IMR-90 (cell line): Measurements from ENCODE around the gene CCNA2. TPM values are rescaled to one million over a fixed set of nuclear protein-coding genes. Genes with fewer than 3 reads are reported as not detected.

Source experiments
- ATAC-seq: fragments of 200-7000 bp; cut with Tn5 transposase; 2 replicates; pipeline ENCODE4 v1.9.1; 2020; ENCODE audit warnings: low read depth, mild to moderate bottlenecking, moderate library complexity
- BruUV-seq: library from RNA; stranded (reverse); fragments of 400-500 nt; replicated peaks from 2 replicates; lab custom pipeline; 2021; lab: Mats Ljungman, UMichigan
- CTCF ChIA-PET: fragments of 300-600 bp; formaldehyde crosslinking; extraction: SDS; loops from one replicate; lab custom pipeline; 2021; ENCODE audit warnings: antibody characterized with exemption; lab: Yijun Ruan, JAX
- POLR2A ChIA-PET: fragments of 300-600 bp; sonication (Branson Sonifier 250); formaldehyde crosslinking; loops from one replicate; lab custom pipeline; 2022; ENCODE audit warnings: antibody characterized with exemption; ENCODE audit not compliant: unreplicated experiment; lab: Charles Lee
- DNase-seq: peaks from one replicate; pipeline ENCODE4 v3.0.0; 2013
- H2AFZ ChIP-seq: replicated peaks from 2 replicates; pipeline ENCODE3; 2013; ENCODE audit warnings: low read length, mild to moderate bottlenecking; ENCODE audit not compliant: poor library complexity
- H2AK5ac ChIP-seq: 2 replicates; pipeline ENCODE4 v1.6.1; 2013; ENCODE audit warnings: low read depth, low read length, inconsistent platforms
- H2AK9ac ChIP-seq: replicated peaks from 2 replicates; pipeline ENCODE3; 2013; ENCODE audit warnings: mild to moderate bottlenecking, low read depth, low read length, moderate library complexity; ENCODE audit not compliant: poor library complexity
- H2BK120ac ChIP-seq: 2 replicates; pipeline ENCODE4 v1.6.1; 2013; ENCODE audit warnings: low read depth, low read length, inconsistent platforms
- H2BK15ac ChIP-seq: 3 replicates; pipeline ENCODE4 v1.6.1; 2013; ENCODE audit warnings: low read depth, low read length, inconsistent platforms
- H2BK20ac ChIP-seq: 2 replicates; pipeline ENCODE4 v1.6.1; 2013; ENCODE audit warnings: low read depth, mild to moderate bottlenecking, inconsistent platforms, low read length, moderate library complexity
- H2BK5ac ChIP-seq: 2 replicates; pipeline ENCODE4 v1.6.1; 2013; ENCODE audit warnings: mild to moderate bottlenecking, low read depth, low read length, inconsistent platforms; ENCODE audit not compliant: poor library complexity, severe bottlenecking
- H3K14ac ChIP-seq: replicated peaks from 2 replicates; pipeline ENCODE4 v1.6.1; 2013; ENCODE audit warnings: low read depth, low read length, inconsistent platforms
- H3K18ac ChIP-seq: 2 replicates; pipeline ENCODE4 v1.6.1; 2013; ENCODE audit warnings: low read depth, low read length, control low read depth
- H3K23ac ChIP-seq: 2 replicates; pipeline ENCODE4 v1.6.1; 2013; ENCODE audit warnings: low read depth, low read length, inconsistent platforms
- H3K27ac ChIP-seq: 2 replicates; pipeline ENCODE4 v1.5.1; 2013; ENCODE audit warnings: mild to moderate bottlenecking, control low read depth, low read length; ENCODE audit not compliant: insufficient read depth
- H3K27me3 ChIP-seq: 2 replicates; pipeline ENCODE4 v1.6.1; 2013; ENCODE audit warnings: low read length; ENCODE audit not compliant: control insufficient read depth, insufficient read depth
- H3K36me3 ChIP-seq: 2 replicates; pipeline ENCODE4 v1.6.1; 2013; ENCODE audit warnings: low read length, mixed read lengths; ENCODE audit not compliant: control insufficient read depth, insufficient read depth
- H3K4ac ChIP-seq: 2 replicates; pipeline ENCODE4 v1.6.1; 2013; ENCODE audit warnings: low read depth, low read length, inconsistent platforms
- H3K4me1 ChIP-seq: 2 replicates; pipeline ENCODE4 v1.6.1; 2013; ENCODE audit warnings: low read length, mixed read lengths; ENCODE audit not compliant: control insufficient read depth, insufficient read depth
- H3K4me2 ChIP-seq: 2 replicates; pipeline ENCODE4 v1.6.1; 2013; ENCODE audit warnings: low read depth, mild to moderate bottlenecking, control low read depth, low read length, moderate library complexity
- H3K4me3 ChIP-seq: 2 replicates; pipeline ENCODE4 v1.5.1; 2013; ENCODE audit warnings: low read depth, mild to moderate bottlenecking, control low read depth, low read length, moderate library complexity; ENCODE audit not compliant: insufficient read depth
- H3K56ac ChIP-seq: 2 replicates; pipeline ENCODE4 v1.6.1; 2013; ENCODE audit warnings: low read length, inconsistent platforms; ENCODE audit not compliant: insufficient read depth; ENCODE audit errors: extremely low read depth
- H3K79me1 ChIP-seq, 2 experiments: 2 replicates each; pipeline ENCODE4 v1.6.1; 2013; ENCODE audit warnings: low read length in 2 of 2, inconsistent platforms in 1 of 2, low read depth in 1 of 2
- H3K9ac ChIP-seq: 2 replicates; pipeline ENCODE4 v1.6.1; 2013; ENCODE audit warnings: low read depth, low read length, control low read depth
- H3K9me1 ChIP-seq: 2 replicates; pipeline ENCODE4 v1.6.1; 2013; ENCODE audit warnings: low read length, inconsistent platforms; ENCODE audit not compliant: insufficient read depth
- H3K9me3 ChIP-seq: 2 replicates; pipeline ENCODE4 v1.6.1; 2013; ENCODE audit warnings: low read length; ENCODE audit not compliant: control insufficient read depth, insufficient read depth
- H4K20me1 ChIP-seq: 2 replicates; pipeline ENCODE4 v1.6.1; 2013; ENCODE audit warnings: low read length, inconsistent platforms; ENCODE audit not compliant: insufficient read depth
- H4K5ac ChIP-seq: 2 replicates; pipeline ENCODE4 v1.6.1; 2013; ENCODE audit warnings: mild to moderate bottlenecking, low read depth, low read length, control low read depth
- H4K8ac ChIP-seq, 2 experiments: 2 replicates each; pipeline ENCODE4 v1.6.1; 2013; ENCODE audit warnings: low read depth in 2 of 2, low read length in 2 of 2, control low read depth in 1 of 2, inconsistent platforms in 1 of 2
- H4K91ac ChIP-seq: 2 replicates; pipeline ENCODE4 v1.6.1; 2013; ENCODE audit warnings: low read depth, low read length, inconsistent platforms; ENCODE audit not compliant: insufficient read depth
- BHLHE40 ChIP-seq: fragments of 150-350 bp; IDR thresholded peaks from 2 replicates; pipeline ENCODE4 v1.6.1; 2016; ENCODE audit warnings: mild to moderate bottlenecking, low read depth, low read length
- CEBPB ChIP-seq: IDR thresholded peaks from 2 replicates; pipeline ENCODE4 v1.6.1; 2012; ENCODE audit warnings: low read depth, low read length, improper control_type of control experiment
- ELK1 ChIP-seq: fragments of 150-350 bp; IDR thresholded peaks from 2 replicates; pipeline ENCODE4 v1.6.1; 2016; ENCODE audit warnings: low read depth, mild to moderate bottlenecking, low read length, moderate library complexity, borderline replicate concordance
- FOS ChIP-seq: fragments of 150-350 bp; IDR thresholded peaks from 2 replicates; pipeline ENCODE4 v1.6.1; 2016; ENCODE audit warnings: low read depth, low read length
- RAD21 ChIP-seq: IDR thresholded peaks from 2 replicates; pipeline ENCODE4 v1.6.1; 2012; ENCODE audit warnings: low read length, improper control_type of control experiment
- SMC3 ChIP-seq: fragments of 150-350 bp; IDR thresholded peaks from 2 replicates; pipeline ENCODE4 v1.6.1; 2016; ENCODE audit warnings: low read depth, mild to moderate bottlenecking, antibody characterized with exemption, low read length, moderate library complexity
- USF2 ChIP-seq: fragments of 150-350 bp; IDR thresholded peaks from 2 replicates; pipeline ENCODE4 v1.6.1; 2017; ENCODE audit warnings: mild to moderate bottlenecking, antibody characterized with exemption, low read length, low read depth
- dilution Hi-C: fragments of 300-500 bp; cut with HindIII; formaldehyde crosslinking; loops from one replicate; pipeline ENCODE4 v1.14.3; 2018; ENCODE audit warnings: low sequenced_read_pairs; ENCODE audit not compliant: unreplicated experiment
- in situ Hi-C: fragments of 300-500 bp; cut with MboI; formaldehyde crosslinking; loops from 3 replicates; pipeline ENCODE4 v1.14.3; 2019; ENCODE audit warnings: low sequenced_read_pairs, inconsistent platforms, mixed read lengths
- intact Hi-C: fragments of 100-400 bp; cut with micrococcal nuclease; formaldehyde crosslinking; loops from 2 replicates; pipeline ENCODE4 v1.10.0; 2022
- polyA plus RNA-seq, 3 experiments: library from polyadenylated mRNA; depleted of rRNA; stranded (reverse); fragments of >200 nt; gene quantifications; 2 replicates each; pipeline ENCODE4 v1.2.3, GENCODE V29; 2012; ENCODE audit warnings: low replicate concordance in 1 of 3
- total RNA-seq: library from RNA; depleted of rRNA; stranded (reverse); fragments of >200 nt; gene quantifications from 2 replicates; pipeline ENCODE4 v1.2.3, GENCODE V29; 2012

The CCNA2 gene
- total and polyA plus RNA-seq, 2 of the 4 experiments (the other 2 are of a cell fraction) = 22.8 to 54.3 TPM

- Histone ChIP-seq H3K9ac (no peak overlapping the region), H3K4me3 (no peak overlapping the region), H2BK5ac (no peak overlapping the region), H3K4ac (no peak overlapping the region), H4K5ac (no peak overlapping the region), H3K14ac (no peak overlapping the region), H3K27me3 (no peaks in the 10 kb centered on the region), H3K36me3 (peaks cover 26% of the 10 kb centered on the region), H2BK15ac (no peak overlapping the region), H4K8ac (no peak overlapping the region), H4K20me1 (no peaks in the 10 kb centered on the region), H3K79me1 (peaks cover 9 to 17% of the 10 kb centered on the region in 2 experiments; a peak in 3 of 4 replicates), H3K9me3 (no peaks in the 10 kb centered on the region), H3K27ac (no peak overlapping the region), H2AK9ac (no peak overlapping the region), H2AK5ac (no peak overlapping the region), H4K91ac (no peak overlapping the region), H3K9me1 (0 out of 2 replicates have a peak, but pooled peaks cover 2% of the 10 kb centered on the region), H2BK20ac (no peak overlapping the region), H2AFZ (no peak overlapping the region), H3K23ac (no peak overlapping the region), H3K56ac (no peak overlapping the region), H3K4me2 (no peak overlapping the region), H2BK120ac (no peak overlapping the region), H3K18ac (no peak overlapping the region), H3K4me1 (no peaks in the 10 kb centered on the region; the same call in 1 of the 2 replicates)
- ATAC-seq (no peak), DNase-seq (no peak)
- TF ChIP-seq SMC3 (no peak), USF2 (no peak), FOS (no peak), BHLHE40 (no peak), ELK1 (no peak), RAD21 (no peak), CEBPB (no peak)
- dilution Hi-C loops = loop anchor here (10.0 kb wide), 1 partner anchor 146 kb away; no protein-coding TSS in a partner anchor
- POLR2A ChIA-PET = interaction anchor here (0.7 kb wide), 1 partner anchor 81 kb away, joined by 3 read pairs; no protein-coding TSS in a partner anchor
- BruUV-seq = no TSS peak
- intact Hi-C loops = no loop called here
- CTCF ChIA-PET = no interaction called here
- in situ Hi-C loops = no loop called here
Measured at GRCh38 chr4:121811122-121811521, 12.6 kb downstream of the CCNA2 start.
